HFFc6 (cell line): ENCODE measurements around the gene RGR. TPM values are rescaled to one million over a fixed set of nuclear protein-coding genes. Genes with fewer than 3 reads are reported as not detected.

Experiments used
- DNase-seq: peaks from one replicate; pipeline ENCODE4 v3.0.0-alpha.2; 2018
- H3K27ac Mint-ChIP-seq: 2 replicates; pipeline ENCODE4 v1.8.0; 2020; ENCODE audit warnings: mild to moderate bottlenecking, mixed read lengths
- H3K27me3 Mint-ChIP-seq: 2 replicates; pipeline ENCODE4 v1.8.0; 2021; ENCODE audit warnings: mild to moderate bottlenecking, moderate library complexity, mixed read lengths; ENCODE audit not compliant: insufficient read depth
- H3K36me3 Mint-ChIP-seq: 2 replicates; pipeline ENCODE4 v1.8.0; 2021; ENCODE audit warnings: low read depth, mixed read lengths
- H3K4me1 Mint-ChIP-seq: 2 replicates; pipeline ENCODE4 v1.8.0; 2020; ENCODE audit warnings: low read depth, mixed read lengths
- H3K4me3 Mint-ChIP-seq: 2 replicates; pipeline ENCODE4 v1.8.0; 2020; ENCODE audit warnings: mild to moderate bottlenecking, moderate library complexity, mixed read lengths
- H3K9me3 Mint-ChIP-seq: 2 replicates; pipeline ENCODE4 v1.8.0; 2020; ENCODE audit warnings: mild to moderate bottlenecking, mixed read lengths
- CTCF ChIP-seq: fragments of 200-600 bp; sonication (generic); IDR thresholded peaks from 2 replicates; pipeline ENCODE4 v1.5.0; 2021; ENCODE audit warnings: antibody characterized with exemption, mild to moderate bottlenecking
- long read RNA-seq: library from polyadenylated mRNA; unstranded; transcript quantifications from one replicate; pipeline ENCODE4 v2.0.0, GENCODE V29; 2019
- total RNA-seq, 6 experiments: library from RNA; stranded (reverse); fragmentation: NEBNext Ultra II Directional; extraction: Animal tissue kit (Norgen Biotek cat#: 25700); gene quantifications; 2 replicates in 1 of 6; 3 replicates in 5 of 6; pipeline ENCODE4 v1.2.3, GENCODE V29; 2021

RGR gene
- total RNA-seq, result not detected
- long read RNA-seq, result 0 reads

GRCh38 chr10:84244651-84245270 lies at the start of gene RGR:
TSS of gene RGR (plus strand) at chr10:84245053. CDS start at chr10:84245091, 38 bp downstream.
- no peaks in the 10 kb centered on the region for H3K4me1 Mint-ChIP-seq
- H3K36me3 Mint-ChIP-seq, result no peaks in the 10 kb centered on the region
- no peak for DNase-seq
- H3K9me3 Mint-ChIP-seq, result no peaks in the 10 kb centered on the region
- H3K4me3 Mint-ChIP-seq, result no peak within 1 kb of the TSS
- peaks cover 13% of the 10 kb centered on the region for H3K27me3 Mint-ChIP-seq
- no peak for TF ChIP-seq CTCF
- no peak within 1 kb of the TSS for H3K27ac Mint-ChIP-seq

GRCh38 chr10:84196083-84196482 lies 48.8 kb upstream of the RGR start:
- no peaks in the 10 kb centered on the region for H3K36me3 Mint-ChIP-seq
- H3K4me1 Mint-ChIP-seq, result no peaks in the 10 kb centered on the region
- H3K9me3 Mint-ChIP-seq, result no peaks in the 10 kb centered on the region
- TF ChIP-seq CTCF, result no peak
- DNase-seq, result no peak
- no peak overlapping the region for H3K27ac Mint-ChIP-seq
- peaks cover 38% of the 10 kb centered on the region for H3K27me3 Mint-ChIP-seq
- H3K4me3 Mint-ChIP-seq, result no peak overlapping the region

GRCh38 chr10:84196941-84197340 lies 47.9 kb upstream of the RGR start:
- no peaks in the 10 kb centered on the region for H3K36me3 Mint-ChIP-seq
- no peak overlapping the region for H3K27ac Mint-ChIP-seq
- H3K4me1 Mint-ChIP-seq, result no peaks in the 10 kb centered on the region
- H3K27me3 Mint-ChIP-seq, result peaks cover 37% of the 10 kb centered on the region
- no peak for DNase-seq
- no peak for TF ChIP-seq CTCF
- no peaks in the 10 kb centered on the region for H3K9me3 Mint-ChIP-seq
- H3K4me3 Mint-ChIP-seq, result no peak overlapping the region

- Mint-ChIP-seq H3K4me3 (no peak overlapping the region), H3K9me3 (no peaks in the 10 kb centered on the region), H3K27me3 (peaks cover 34% of the 10 kb centered on the region), H3K36me3 (no peaks in the 10 kb centered on the region), H3K27ac (no peak overlapping the region), H3K4me1 (no peaks in the 10 kb centered on the region)
- TF ChIP-seq CTCF, result no peak
- no peak for DNase-seq
Measured at GRCh38 chr10:84197643-84198042, 47.2 kb upstream of the RGR start.

- H3K4me3 Mint-ChIP-seq, result no peak overlapping the region
- no peaks in the 10 kb centered on the region for H3K9me3 Mint-ChIP-seq
- peaks cover 34% of the 10 kb centered on the region for H3K27me3 Mint-ChIP-seq
Measured at GRCh38 chr10:84198206-84198915, 46.5 kb upstream of the RGR start.

More at GRCh38 chr10:84198206-84198915, 46.5 kb upstream of the RGR start:
- no peaks in the 10 kb centered on the region for H3K4me1 Mint-ChIP-seq
- TF ChIP-seq CTCF, result no peak
- DNase-seq, result no peak
- no peaks in the 10 kb centered on the region for H3K36me3 Mint-ChIP-seq
- H3K27ac Mint-ChIP-seq, result no peak overlapping the region
